ENCODE results near the gene ATG9B.
A peak's percentile ranks its signal among the peaks of the same experiment; 100 is the strongest.

ATG9B gene

GRCh38 chr7:151024435-151025056 is at the start of gene ATG9B:
TSS of gene ATG9B (minus strand) at chr7:151024494. CDS start at chr7:151024423, 71 bp downstream.
- no peak for DNase-seq (ENCODE audit: low spot score)

DNA sequence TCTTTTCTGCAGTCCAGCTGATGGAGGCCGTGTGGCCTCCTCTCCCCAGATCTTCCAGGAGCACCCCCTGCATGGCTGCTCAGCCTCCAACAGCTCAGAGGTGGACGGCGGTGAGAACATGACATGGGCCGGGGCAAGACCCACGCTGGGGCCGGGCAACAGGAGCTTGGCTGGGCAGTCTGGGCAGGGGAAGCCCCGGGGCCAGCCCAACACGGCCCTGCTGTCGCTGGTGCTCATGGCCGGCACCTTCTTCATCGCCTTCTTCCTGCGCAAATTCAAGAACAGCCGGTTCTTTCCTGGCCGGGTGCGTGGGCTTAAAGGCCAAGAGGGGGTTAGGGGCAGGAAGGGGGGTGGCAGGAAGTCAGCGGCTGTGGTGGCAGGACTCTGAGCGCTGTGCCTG is 49.7 kb upstream of the ATG9B start:
- DNase-seq (ENCODE audit: low spot score): no peak

GRCh38 chr7:151071032-151071866 is 47.0 kb upstream of the ATG9B start:
- no peak for DNase-seq (ENCODE audit: low spot score)

- no peak for DNase-seq (ENCODE audit: low spot score)
Measured at GRCh38 chr7:151070574-151070960, 46.3 kb upstream of the ATG9B start.

- no peak for DNase-seq (ENCODE audit: low spot score)
Measured at GRCh38 chr7:151069841-151070573, 45.7 kb upstream of the ATG9B start.

DNA sequence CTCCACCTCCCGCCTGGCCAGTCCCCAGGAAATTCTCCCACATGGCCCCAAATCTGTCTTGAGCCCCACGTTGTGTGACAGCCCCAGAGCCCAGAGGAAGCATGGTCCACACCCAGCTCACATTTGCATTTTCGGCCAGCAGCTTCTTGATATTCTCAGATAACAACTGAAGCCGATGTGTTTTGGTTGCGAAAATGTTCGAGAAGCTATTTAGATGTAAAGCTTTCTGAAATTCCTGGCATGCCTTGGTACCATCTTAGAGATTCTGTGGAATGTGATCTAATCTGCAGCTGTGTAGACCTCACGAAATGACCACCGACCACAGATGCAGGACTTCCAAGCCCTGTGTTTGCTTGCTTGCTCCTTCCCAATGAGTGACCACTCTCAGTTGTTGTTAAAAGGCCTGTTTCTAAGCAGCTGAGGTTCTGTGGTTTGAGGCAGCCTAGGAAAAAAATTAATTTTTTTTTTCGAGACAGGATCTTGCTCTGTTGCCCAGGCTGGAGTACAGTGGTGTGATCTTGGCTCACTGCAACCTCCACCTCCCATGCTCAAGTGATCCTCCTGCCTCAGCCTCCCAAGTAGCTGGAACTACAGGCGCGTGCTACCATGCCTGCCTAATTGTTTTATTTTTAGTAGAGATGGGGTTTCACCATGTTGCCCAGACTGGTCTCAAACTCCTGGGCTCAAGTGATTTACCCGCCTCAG is 43.9 kb upstream of the ATG9B start:
- DNase-seq (ENCODE audit: low spot score): no peak

GRCh38 chr7:151066273-151066974 is 42.1 kb upstream of the ATG9B start:
- DNase-seq (ENCODE audit: low spot score): no peak

DNA sequence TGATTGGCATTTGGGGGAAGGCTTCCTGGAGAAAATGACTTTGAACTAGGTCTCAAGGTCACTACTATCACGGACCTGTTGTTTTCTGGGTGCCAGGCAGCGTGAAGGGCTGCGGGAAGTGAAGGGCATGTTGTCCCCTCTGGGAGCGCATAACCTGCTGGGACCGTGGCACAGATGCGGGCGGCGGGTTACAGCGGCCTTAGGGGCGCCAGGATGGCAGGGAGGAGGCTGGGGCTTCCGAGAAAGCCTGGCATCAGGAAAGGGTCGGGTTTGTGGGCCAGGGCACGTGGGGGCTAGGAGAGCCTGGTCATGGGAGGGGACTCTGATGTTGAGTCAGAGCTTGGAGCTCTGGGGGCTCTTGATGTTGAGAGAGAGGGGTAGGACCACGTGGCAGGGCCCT is 41.2 kb upstream of the ATG9B start:
- DNase-seq (ENCODE audit: low spot score): no peak

DNA sequence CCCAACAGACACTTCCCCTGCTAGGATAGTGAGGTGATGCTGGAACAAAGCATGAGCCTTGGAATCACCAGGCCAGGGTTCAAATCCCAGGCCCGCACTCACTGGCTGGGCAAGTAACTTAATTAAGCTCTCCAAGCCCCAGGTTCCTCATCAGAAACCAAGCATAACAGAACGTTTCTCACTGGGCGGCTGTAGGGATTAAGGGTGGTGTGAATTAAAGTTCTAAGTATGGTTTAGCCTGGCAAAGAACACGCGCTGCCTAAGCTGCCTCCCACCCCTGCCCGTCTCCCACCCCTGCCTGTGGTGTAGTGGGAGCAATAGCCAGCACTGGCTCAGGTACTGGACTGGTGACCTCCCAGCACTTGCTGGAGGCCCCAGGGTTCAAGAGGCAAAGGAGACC is 40.7 kb upstream of the ATG9B start:
- no peak for DNase-seq (ENCODE audit: low spot score)

GRCh38 chr7:151064454-151064853 is 40.2 kb upstream of the ATG9B start:
- DNase-seq (ENCODE audit: low spot score): no peak

DNA sequence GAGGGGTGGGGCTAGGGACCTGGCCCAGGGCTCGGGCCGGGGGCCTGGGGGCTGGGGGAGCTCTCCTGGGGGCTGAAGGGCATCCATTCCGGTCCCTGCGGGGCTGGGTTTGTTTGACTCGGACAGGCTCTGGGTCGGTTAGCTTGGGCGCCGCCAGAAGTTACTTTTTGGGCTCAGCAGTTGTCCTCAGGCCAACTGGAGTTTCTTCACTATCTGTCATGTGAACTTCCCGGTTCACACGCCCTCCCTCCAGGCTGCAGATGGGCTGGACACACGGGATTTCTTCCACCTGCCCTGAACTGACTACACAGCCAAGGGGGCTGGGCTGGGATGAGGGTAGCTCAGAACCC is 38.9 kb upstream of the ATG9B start:
- no peak for DNase-seq (ENCODE audit: low spot score)

- DNase-seq (ENCODE audit: low spot score): no peak
Measured at GRCh38 chr7:151062399-151063211, 38.3 kb upstream of the ATG9B start.

GRCh38 chr7:151062111-151062398 is 37.8 kb upstream of the ATG9B start:
- no peak for DNase-seq (ENCODE audit: low spot score)

- no peak for DNase-seq (ENCODE audit: low spot score)
Measured at GRCh38 chr7:151061213-151062110, 37.2 kb upstream of the ATG9B start.

DNA sequence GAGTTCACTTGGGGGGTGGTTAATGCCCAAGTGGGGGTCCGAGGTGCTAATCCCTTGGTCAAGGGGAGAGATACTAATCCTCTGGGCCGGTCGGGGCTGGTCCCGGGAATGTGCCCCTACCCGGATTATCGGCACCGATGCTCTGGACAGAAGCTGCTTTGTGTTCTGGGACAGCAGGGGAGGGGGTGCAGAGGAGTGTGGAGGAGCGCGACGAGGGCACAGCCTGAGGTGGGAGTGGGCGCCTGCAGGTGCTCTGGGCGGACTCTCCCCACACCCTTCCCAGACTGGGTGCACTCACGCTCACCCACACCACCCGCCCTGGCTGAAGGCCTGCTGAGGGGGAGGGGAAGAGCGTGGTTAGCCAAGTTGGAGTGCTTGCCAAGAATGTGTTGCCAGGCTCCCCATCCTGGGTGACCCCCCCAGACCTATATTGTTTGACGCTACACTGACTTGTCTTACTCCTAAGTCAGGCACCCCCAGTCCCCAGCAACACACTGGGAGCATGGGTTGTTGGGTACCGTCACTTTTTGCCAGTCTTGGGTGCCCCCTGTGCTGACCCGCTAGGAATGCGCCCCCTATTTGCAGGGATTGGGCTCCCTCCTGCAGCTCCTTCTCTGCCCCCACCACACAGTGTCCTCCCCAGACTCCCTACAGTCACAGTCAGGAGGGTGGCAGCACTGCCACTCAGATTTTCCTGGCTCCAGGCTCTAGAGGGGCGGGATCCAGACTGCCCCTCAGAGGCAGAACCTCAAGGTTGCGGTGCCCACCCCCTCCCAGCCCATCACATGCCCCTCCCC is 36.3 kb upstream of the ATG9B start:
- DNase-seq (ENCODE audit: low spot score): no peak

- no peak for DNase-seq (ENCODE audit: low spot score)
Measured at GRCh38 chr7:151060113-151060415, 35.8 kb upstream of the ATG9B start.

DNA sequence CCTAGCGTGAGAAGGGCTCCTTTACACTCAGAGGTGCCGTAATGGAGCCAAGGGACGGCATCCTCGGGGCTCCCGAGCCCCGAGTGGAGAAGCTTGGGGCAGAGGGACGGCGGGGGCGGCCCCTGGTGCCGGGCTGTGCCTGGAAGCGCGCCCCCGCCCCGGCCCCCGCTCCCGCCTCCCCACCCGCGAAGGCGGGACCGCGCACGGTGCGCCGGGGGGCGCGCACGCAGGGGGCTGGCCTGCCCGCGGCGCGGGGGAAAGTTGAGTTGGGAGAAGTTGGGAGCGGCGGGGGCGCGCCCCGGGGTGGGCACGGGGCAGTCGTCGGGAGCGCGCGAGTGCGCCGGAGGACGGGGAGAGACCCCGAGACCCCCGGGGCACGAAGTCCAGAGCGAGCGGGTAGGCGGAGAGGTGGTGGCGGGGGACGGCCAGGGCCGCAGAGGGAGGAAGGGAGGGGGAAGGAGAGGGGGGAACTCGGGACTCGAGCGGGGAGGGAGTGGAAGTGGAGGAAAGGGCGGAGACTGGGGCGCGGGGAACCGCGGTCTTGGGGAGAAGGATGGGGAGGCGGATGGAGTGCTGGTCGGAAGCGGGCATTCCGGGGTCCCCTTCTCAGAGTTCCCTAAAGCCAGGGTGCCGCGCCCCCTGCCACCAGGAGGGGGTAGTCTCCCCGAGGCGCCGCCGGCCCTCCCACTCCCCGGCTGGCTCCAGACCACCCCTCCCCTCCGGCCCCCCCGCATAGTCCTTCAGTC is 35.2 kb upstream of the ATG9B start, which contains the start of gene SLC4A2:
SLC4A2 (plus strand) TSS at position 223 of the 746 bp plus-strand sequence. CDS start 2,399 bp downstream, outside the sequence.
- DNase-seq (ENCODE audit: low spot score): peak; percentile 66

DNA sequence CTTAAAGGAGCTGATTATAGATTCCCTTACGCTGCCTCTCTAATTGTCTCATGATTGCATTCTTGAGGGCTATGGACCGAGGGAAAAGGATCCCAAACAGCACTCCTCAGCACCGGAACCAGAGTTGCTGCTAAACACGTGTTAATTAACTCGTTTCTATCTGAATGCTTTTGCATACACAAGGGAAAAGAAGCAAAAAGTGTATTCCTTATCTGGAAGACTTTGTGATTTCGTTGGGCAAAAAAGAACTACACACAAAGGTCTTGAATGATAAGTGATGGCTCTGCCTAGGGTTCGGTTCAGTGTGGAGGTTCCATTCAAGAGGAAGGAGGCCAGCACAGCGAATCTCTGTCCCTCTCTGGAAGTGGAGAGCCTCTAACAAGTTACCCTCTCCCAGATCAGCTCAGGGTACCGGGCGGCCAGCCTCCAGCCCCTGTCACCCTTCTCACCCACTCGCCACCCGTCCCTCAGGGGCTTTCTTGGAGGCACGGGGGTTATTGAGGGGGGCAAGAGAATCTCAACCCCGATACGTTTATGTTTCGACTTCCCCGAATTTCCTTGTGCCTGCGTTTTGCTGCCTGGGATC is 34.6 kb upstream of the ATG9B start:
- no peak for DNase-seq (ENCODE audit: low spot score)
